Spleen (tissue), 11 donors: ENCODE measurements around the gene GATAD2A. TPM values are rescaled to one million over a fixed set of nuclear protein-coding genes. Genes with fewer than 3 reads are reported as not detected.

Experiments used
- DNase-seq: peaks from one replicate; pipeline ENCODE4 v3.0.0-alpha.2; 2020
- H3K27ac ChIP-seq, 8 donors: fragments of 200-600 bp; sonication (generic) in 7 of 8; 1 replicate in 4 of 8; 2 replicates in 4 of 8; pipeline versions ENCODE4 v1.5.0 to v1.8.0; 2016 to 2021; ENCODE audit warnings: inconsistent platforms in 4 of 8, mild to moderate bottlenecking in 4 of 8, moderate library complexity in 1 of 8
- H3K27me3 ChIP-seq, 7 donors: fragments of 200-600 bp; sonication (generic) in 6 of 7; replicated peaks in 1 of 7; 1 replicate in 4 of 7; 2 replicates in 3 of 7; pipeline versions ENCODE4 v1.5.0 to v1.8.0; 2016 to 2021; ENCODE audit warnings: inconsistent platforms in 3 of 7, mild to moderate bottlenecking in 1 of 7
- H3K36me3 ChIP-seq, 6 donors: fragments of 200-600 bp; sonication (generic) in 5 of 6; 1 replicate in 4 of 6; 2 replicates in 2 of 6; pipeline versions ENCODE4 v1.5.0 to v1.8.0; 2016 to 2021; ENCODE audit warnings: inconsistent platforms in 2 of 6
- H3K4me1 ChIP-seq, 6 donors: fragments of 200-600 bp; sonication (generic) in 5 of 6; 1 replicate in 3 of 6; 2 replicates in 3 of 6; pipeline versions ENCODE4 v1.5.0 to v1.8.0; 2016 to 2021; ENCODE audit warnings: inconsistent platforms in 3 of 6
- H3K4me3 ChIP-seq, 8 donors: fragments of 200-600 bp; sonication (generic) in 7 of 8; 1 replicate in 4 of 8; 2 replicates in 4 of 8; pipeline versions ENCODE4 v1.5.0 to v1.8.0; 2016 to 2021; ENCODE audit warnings: inconsistent platforms in 4 of 8, mild to moderate bottlenecking in 4 of 8, moderate library complexity in 2 of 8
- H3K9me3 ChIP-seq, 8 donors: fragments of 200-600 bp; sonication (generic) in 7 of 8; 1 replicate in 4 of 8; 2 replicates in 4 of 8; pipeline versions ENCODE4 v1.5.0 to v1.8.0; 2016 to 2021; ENCODE audit warnings: inconsistent platforms in 4 of 8
- POLR2A ChIP-seq, 3 donors: fragments of 450-650 bp; IDR thresholded peaks; one replicate each; pipeline ENCODE4 v1.5.1; 2017; ENCODE audit warnings: antibody characterized with exemption in 3 of 3, mild to moderate bottlenecking in 1 of 3
- POLR2AphosphoS5 ChIP-seq, 3 donors: sonication (generic); formaldehyde crosslinking; IDR thresholded peaks; one replicate each; pipeline ENCODE4 v1.5.1; 2017; ENCODE audit warnings: antibody characterized with exemption in 3 of 3
- WGBS, 5 donors: extraction: QIAGEN DNeasy Blood & Tissue Kit in 3 of 5; methylation state at CpG; one replicate each; pipeline versions ENCODE4 v1.1.5 to v1.1.7; 2013 to 2018; 5-methylcytosine and 5-hydroxymethylcytosine counted together
- intact Hi-C: fragments of 100-400 bp; cut with DNase I; formaldehyde crosslinking; loops from one replicate; pipeline ENCODE4 v1.15.0; 2023; ENCODE audit warnings: low total_unique reads
- polyA plus RNA-seq, 3 donors: library from polyadenylated mRNA; stranded (reverse); fragments of 200-250 nt; gene quantifications; one replicate each; pipeline ENCODE4 v1.2.1, GENCODE V29; 2013
- total RNA-seq, 7 donors: library from RNA; depleted of rRNA in 3 of 7; stranded (reverse); fragments of >200 nt in 3 of 7; fragmentation: NEBNext Ultra II Directional in 4 of 7; extraction: Animal tissue kit (Norgen Biotek cat#: 25700) in 4 of 7; gene quantifications; one replicate each; pipeline versions ENCODE4 v1.1.0 to v1.2.1, GENCODE V29; 2016 to 2021
- TF ChIP-seq, protein P1 (sequence below), 11 experiments: fragments of 200-600 bp in 7 of 11; fragments of 450-650 bp in 4 of 11; sonication (generic) in 4 of 11; IDR thresholded peaks in 8 of 11; conservative IDR thresholded peaks in 3 of 11; 1 replicate in 7 of 11; 2 replicates in 4 of 11; pipeline versions ENCODE4 v1.4.0 to v1.8.0; 2016 to 2021; ENCODE audit warnings: antibody characterized with exemption in 11 of 11, inconsistent platforms in 4 of 11, mild to moderate bottlenecking in 1 of 11
- donor health status: healthy with polysubstance abuse.
- donor health status: DM: no; HTN: no; CAD: no; lungs with moderate emphysema.
- donor health status: DM: no; HTN: no; CAD: no.
- donor health status: Bipolar disorder and iron deficiency.
- donor health status: healthy.
- donor health status: DM: no; HTN: no; CAD: no.
- donor health status: DM: yes; HTN: yes; CAD: no.

Gene GATAD2A
- total and polyA plus RNA-seq, 10 donors = 11.6 to 122 (median 66.8) TPM

DNA sequence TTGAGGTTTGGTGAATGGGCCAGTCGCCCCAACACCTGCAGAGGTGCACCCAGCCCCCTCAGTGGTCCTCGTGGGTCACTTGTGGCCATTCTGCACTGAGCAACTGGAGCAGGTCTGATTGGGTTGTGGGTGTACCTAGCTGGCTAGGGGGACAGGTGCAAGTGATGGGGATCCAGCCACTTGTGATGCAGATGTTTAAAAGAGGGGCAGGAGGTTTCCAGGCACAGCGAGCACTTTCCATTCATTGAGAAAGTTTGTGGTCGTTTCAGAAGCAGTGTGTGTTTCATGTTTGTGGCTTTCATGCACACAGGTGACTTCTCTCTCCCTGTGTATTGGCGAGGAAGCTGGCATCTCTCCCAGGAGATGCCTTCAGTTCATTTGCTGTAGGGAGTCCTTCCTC is 75.2 kb downstream of the GATAD2A start:
- WGBS, 5 donors = 42 to 60% (median 59%) methylated on average over 3 to 5 of the region's 5 CpGs
- Histone ChIP-seq H3K9me3 (no peaks in the 10 kb centered on the region), H3K4me1 (peaks cover 12 to 92% (median 44%) of the 10 kb centered on the region in 6 donors), H3K27ac (peak overlapping the region in 1 of 8 donors; percentile 14), H3K27me3 (no peaks in the 10 kb centered on the region), H3K36me3 (peaks cover 0 to 56% (median 8%) of the 10 kb centered on the region in 6 donors), H3K4me3 (no peak overlapping the region)
- no peak for DNase-seq
- no peak for TF ChIP-seq POLR2A (IDR thresholded peaks at IDR 0.05)
- TF ChIP-seq, protein P1, sequence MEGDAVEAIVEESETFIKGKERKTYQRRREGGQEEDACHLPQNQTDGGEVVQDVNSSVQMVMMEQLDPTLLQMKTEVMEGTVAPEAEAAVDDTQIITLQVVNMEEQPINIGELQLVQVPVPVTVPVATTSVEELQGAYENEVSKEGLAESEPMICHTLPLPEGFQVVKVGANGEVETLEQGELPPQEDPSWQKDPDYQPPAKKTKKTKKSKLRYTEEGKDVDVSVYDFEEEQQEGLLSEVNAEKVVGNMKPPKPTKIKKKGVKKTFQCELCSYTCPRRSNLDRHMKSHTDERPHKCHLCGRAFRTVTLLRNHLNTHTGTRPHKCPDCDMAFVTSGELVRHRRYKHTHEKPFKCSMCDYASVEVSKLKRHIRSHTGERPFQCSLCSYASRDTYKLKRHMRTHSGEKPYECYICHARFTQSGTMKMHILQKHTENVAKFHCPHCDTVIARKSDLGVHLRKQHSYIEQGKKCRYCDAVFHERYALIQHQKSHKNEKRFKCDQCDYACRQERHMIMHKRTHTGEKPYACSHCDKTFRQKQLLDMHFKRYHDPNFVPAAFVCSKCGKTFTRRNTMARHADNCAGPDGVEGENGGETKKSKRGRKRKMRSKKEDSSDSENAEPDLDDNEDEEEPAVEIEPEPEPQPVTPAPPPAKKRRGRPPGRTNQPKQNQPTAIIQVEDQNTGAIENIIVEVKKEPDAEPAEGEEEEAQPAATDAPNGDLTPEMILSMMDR (IDR thresholded peaks at IDR 0.05 in 8 of 11, conservative IDR thresholded peaks at IDR 0.05 in 3 of 11) = no peak
- no peak for TF ChIP-seq POLR2AphosphoS5 (IDR thresholded peaks at IDR 0.05)
- intact Hi-C loops = loop anchor here (10.0 kb wide), 1 partner anchor 76 kb away; the partner anchor contains the start of gene GATAD2A

- DNase-seq = no peak
- Histone ChIP-seq H3K4me3 (no peak overlapping the region), H3K27me3 (no peaks in the 10 kb centered on the region), H3K27ac (peak overlapping the region in 3 of 8 donors; percentile 5 to 13 (median 5)), H3K4me1 (peaks cover 28 to 92% (median 49%) of the 10 kb centered on the region in 6 donors), H3K36me3 (peaks cover 0 to 70% (median 8%) of the 10 kb centered on the region in 6 donors), H3K9me3 (no peaks in the 10 kb centered on the region)
- intact Hi-C loops = loop anchor here (10.0 kb wide), 1 partner anchor 78 kb away; the partner anchor contains the start of gene GATAD2A
- TF ChIP-seq, protein P1 (IDR thresholded peaks at IDR 0.05 in 8 of 11, conservative IDR thresholded peaks at IDR 0.05 in 3 of 11) = no peak
- peak in 1 of 3 donors; percentile 31 for TF ChIP-seq POLR2AphosphoS5 (IDR thresholded peaks at IDR 0.05)
- TF ChIP-seq POLR2A (IDR thresholded peaks at IDR 0.05) = no peak
- WGBS, 5 donors = 86 to 92% (median 87%) methylated on average over 12 to 19 of the region's 19 CpGs
Observed at GRCh38 chr19:19482809-19483596, 77.5 kb downstream of the GATAD2A start.

GRCh38 chr19:19485161-19485997 is 79.9 kb downstream of the GATAD2A start:
- Histone ChIP-seq H3K9me3 (no peaks in the 10 kb centered on the region), H3K4me3 (no peak overlapping the region), H3K36me3 (peaks cover 0 to 58% (median 8%) of the 10 kb centered on the region in 6 donors), H3K4me1 (peaks cover 52 to 96% (median 70%) of the 10 kb centered on the region in 6 donors), H3K27me3 (no peaks in the 10 kb centered on the region), H3K27ac (peak overlapping the region in 7 of 8 donors; percentile 15 to 88 (median 86))
- 53 to 67% (median 60%) methylated on average over 15 of the region's 15 CpGs for WGBS, 5 donors
- TF ChIP-seq, protein P1 (IDR thresholded peaks at IDR 0.05 in 8 of 11, conservative IDR thresholded peaks at IDR 0.05 in 3 of 11) = no peak
- TF ChIP-seq POLR2AphosphoS5 (IDR thresholded peaks at IDR 0.05) = peak in 1 of 3 donors; percentile 10
- peak; percentile 78 for DNase-seq
- intact Hi-C loops = loop anchor here (10.0 kb wide), 1 partner anchor 81 kb away; the partner anchor contains the start of gene GATAD2A
